HG02759 (cell line): ENCODE measurements around the gene NEU2.

Experiments used
- ATAC-seq: cut with Tn5 transposase; IDR thresholded peaks from one replicate; pipeline ENCODE4 v1.9.1; 2021; ENCODE audit warnings: mild to moderate bottlenecking, moderate library complexity; ENCODE audit not compliant: unreplicated experiment

NEU2 gene

GRCh38 chr2:233074106-233074505 is 41.6 kb downstream of the NEU2 start:
- no peak for ATAC-seq

- peak; percentile 26 for ATAC-seq
These were observed 42.9 kb downstream of the NEU2 start for GRCh38 chr2:233075141-233075965.

- ATAC-seq: peak; percentile 63
These were observed 43.5 kb downstream of the NEU2 start for GRCh38 chr2:233075966-233076339.

GRCh38 chr2:233076749-233077148 is 44.3 kb downstream of the NEU2 start:
- ATAC-seq: no peak

- no peak for ATAC-seq
These were observed 47.0 kb downstream of the NEU2 start for GRCh38 chr2:233079473-233079877.

- ATAC-seq: no peak
These were observed 47.7 kb downstream of the NEU2 start for GRCh38 chr2:233079953-233080835.

- ATAC-seq: no peak
These were observed 48.4 kb downstream of the NEU2 start for GRCh38 chr2:233080836-233081229.

- ATAC-seq: peak; percentile 27
These were observed 48.8 kb downstream of the NEU2 start for GRCh38 chr2:233081232-233081730.

- ATAC-seq: peak; percentile 2
These were observed 49.3 kb downstream of the NEU2 start for GRCh38 chr2:233081731-233082221.

GRCh38 chr2:233082222-233082930 is 49.9 kb downstream of the NEU2 start:
- peak; percentile 46 for ATAC-seq

- ATAC-seq: no peak
These were observed 50.7 kb downstream of the NEU2 start for GRCh38 chr2:233082931-233083755.

- no peak for ATAC-seq
These were observed 51.3 kb downstream of the NEU2 start for GRCh38 chr2:233083782-233084181.

GRCh38 chr2:233084488-233084887 is 52.0 kb downstream of the NEU2 start:
- ATAC-seq: peak; percentile 18
